GM12878 (cell line): Measurements from ENCODE around the gene CAMK4.

Experiments used
- CTCF ChIP-seq, 3 experiments: IDR thresholded peaks in 2 of 3; conservative IDR thresholded peaks in 1 of 3; 2 replicates each; pipeline ENCODE4 v1.5.1; 2011; ENCODE audit warnings: low read depth in 3 of 3, low read length in 3 of 3, mild to moderate bottlenecking in 3 of 3, control low read depth in 2 of 3, moderate library complexity in 2 of 3, inconsistent platforms in 1 of 3, mixed read lengths in 1 of 3; ENCODE audit not compliant: control insufficient read depth in 2 of 3, insufficient read depth in 1 of 3; ENCODE audit errors: extremely low read depth in 1 of 3
- REST ChIP-seq: IDR thresholded peaks from 2 replicates; pipeline ENCODE4 v1.6.1; 2012; ENCODE audit warnings: mild to moderate bottlenecking, low read depth, low read length
- SREBF1 ChIP-seq: IDR thresholded peaks from 2 replicates; pipeline ENCODE4 v1.6.1; 2012; ENCODE audit warnings: mild to moderate bottlenecking, low read length

- no peak for TF ChIP-seq CTCF (IDR thresholded peaks at IDR 0.05 in 2 of 3, conservative IDR thresholded peaks at IDR 0.05 in 1 of 3; ENCODE audit: control insufficient read depth in 2 of 3, extremely low read depth in 1 of 3, insufficient read depth in 1 of 3, low read depth in 3 of 3, low read length in 3 of 3)
- TF ChIP-seq SREBF1: no peak
- no peak for TF ChIP-seq REST
Observed at GRCh38 chr5:111232311-111233051, 8.3 kb downstream of the CAMK4 start.
